ENCODE data around the gene ELL2. TPM values are rescaled to one million over a fixed set of nuclear protein-coding genes. Genes with fewer than 3 reads are reported as not detected.

Gene ELL2
- total and polyA plus RNA-seq, 2 of the 13 experiments (the other 11 are each of a cell fraction or from before 2014, with no cell fraction given) = 78.9 to 97.1 TPM

GRCh38 chr5:95861221-95861863 lies 100.3 kb downstream of the ELL2 start (continued):
- no peak for TF ChIP-seq RBM39 (IDR thresholded peaks at IDR 0.05; ENCODE audit: low read depth, low read length, poor library complexity, severe bottlenecking)
- peak; percentile 95 for TF ChIP-seq MED1 (CRISPR knock-in tag; IDR thresholded peaks at IDR 0.05)
- TF ChIP-seq TFDP2 (CRISPR knock-in tag; IDR thresholded peaks at IDR 0.05) = peak; percentile 27; the same call in 1 of the 2 replicates
- TF ChIP-seq FOXO1 (CRISPR knock-in tag; IDR thresholded peaks at IDR 0.05) = peak; percentile 68; the same call in 1 of the 2 replicates
- no peak for TF ChIP-seq ZNF274 (CRISPR knock-in tag; IDR thresholded peaks at IDR 0.05)
- TF ChIP-seq AKAP8 (CRISPR knock-in tag; IDR thresholded peaks at IDR 0.05) = no peak
- TF ChIP-seq HNF4A (CRISPR knock-in tag; IDR thresholded peaks at IDR 0.05) = peak; percentile 59
- 0 out of 2 replicates have a peak, but pooled peaks have one; percentile 26 for TF ChIP-seq POGK (CRISPR knock-in tag; conservative IDR thresholded peaks at IDR 0.05)
- TF ChIP-seq TFDP1 (CRISPR knock-in tag; IDR thresholded peaks at IDR 0.05; ENCODE audit: borderline replicate concordance) = peak; percentile 75; the same call in 1 of the 2 replicates
- TF ChIP-seq ZNF484 (CRISPR knock-in tag; IDR thresholded peaks at IDR 0.05; ENCODE audit: borderline replicate concordance, low read depth) = no peak
- TF ChIP-seq ZNF12 (CRISPR knock-in tag; IDR thresholded peaks at IDR 0.05) = peak; percentile 58; the same call in 1 of the 2 replicates
- no peak for TF ChIP-seq FLYWCH1 (CRISPR knock-in tag; IDR thresholded peaks at IDR 0.05)
- TF ChIP-seq MTA3 (CRISPR knock-in tag; IDR thresholded peaks at IDR 0.05) = no peak
- TF ChIP-seq ZGPAT (CRISPR knock-in tag; IDR thresholded peaks at IDR 0.05) = peak; percentile 80
- no peak for TF ChIP-seq ZNF619 (CRISPR knock-in tag; IDR thresholded peaks at IDR 0.05)
- no peak; the same call in 1 of the 2 replicates for TF ChIP-seq ZNF564 (CRISPR knock-in tag; IDR thresholded peaks at IDR 0.05)
- TF ChIP-seq ZBTB14 (CRISPR knock-in tag; IDR thresholded peaks at IDR 0.05) = no peak
- TF ChIP-seq LRRFIP1 (CRISPR knock-in tag; conservative IDR thresholded peaks at IDR 0.05) = no peak

Data from HepG2 (cell line).